ES-I3 (cell line): ENCODE measurements around the gene FAM20A.
"Not testable (repeated sequence)": the region's sequence is repeated elsewhere in the genome, so short reads cannot be mapped to it uniquely, and the experiment has no call there.

ENCODE experiments used
- H3K36me3 ChIP-seq: 2 replicates; pipeline ENCODE4 v1.6.1; 2013; ENCODE audit warnings: mild to moderate bottlenecking, low read length, control low read depth, moderate library complexity; ENCODE audit not compliant: insufficient read depth
- H3K4me1 ChIP-seq: 2 replicates; pipeline ENCODE4 v1.6.1; 2013; ENCODE audit warnings: mild to moderate bottlenecking, control low read depth, low read length; ENCODE audit not compliant: insufficient read depth
- H3K9ac ChIP-seq: 2 replicates; pipeline ENCODE4 v1.6.1; 2013; ENCODE audit warnings: low read depth, mild to moderate bottlenecking, low read length, moderate library complexity
- H3K9me3 ChIP-seq: 2 replicates; pipeline ENCODE4 v1.6.1; 2013; ENCODE audit warnings: mild to moderate bottlenecking, low read length, moderate library complexity; ENCODE audit not compliant: control insufficient read depth, insufficient read depth

The FAM20A gene

DNA sequence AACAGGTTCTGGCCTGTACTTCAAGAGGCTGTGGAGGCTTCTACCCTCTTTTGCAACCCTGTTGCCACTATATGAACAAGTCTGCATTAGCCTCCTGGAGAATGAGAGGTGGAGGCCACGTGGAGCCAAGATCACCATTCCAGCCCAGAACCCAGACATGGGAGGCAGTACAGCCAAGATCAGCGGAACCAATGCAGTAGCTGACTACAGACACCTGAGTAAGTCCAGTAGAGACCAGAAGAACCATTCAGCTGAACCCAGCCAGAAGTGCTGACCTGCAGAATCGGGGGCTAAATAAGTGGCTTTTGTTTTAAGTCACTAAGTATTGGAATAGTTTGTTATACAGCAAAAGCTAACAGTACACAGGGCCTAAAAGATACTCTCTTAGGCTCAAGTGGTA lies 12.1 kb downstream of the FAM20A start:
- no peaks in the 10 kb centered on the region for H3K9me3 ChIP-seq
- peaks cover 11% of the 10 kb centered on the region; the same call in 1 of the 2 replicates for H3K36me3 ChIP-seq
- no peaks in the 10 kb centered on the region for H3K4me1 ChIP-seq
- no peak overlapping the region for H3K9ac ChIP-seq

DNA sequence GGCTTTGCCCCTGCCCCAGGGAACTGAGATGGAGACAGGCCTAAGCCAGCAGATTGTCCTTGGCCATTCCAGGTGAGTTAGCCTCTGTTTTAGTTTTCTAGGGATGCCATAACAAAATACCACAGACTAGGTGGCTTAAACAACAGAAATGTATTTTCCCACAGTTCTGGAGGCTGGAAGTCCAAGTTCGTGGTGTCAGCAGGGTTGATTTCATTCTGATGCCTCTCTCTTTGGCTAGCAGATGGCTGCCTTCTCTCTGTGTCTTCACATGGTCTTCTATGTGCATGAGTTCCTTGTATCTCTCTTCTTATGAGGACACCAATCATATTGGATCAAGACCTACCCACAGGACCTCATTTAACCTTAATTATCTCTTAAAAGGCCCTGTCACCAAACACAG lies 12.8 kb downstream of the FAM20A start:
- Histone ChIP-seq H3K4me1 (no peaks in the 10 kb centered on the region), H3K9me3 (no peaks in the 10 kb centered on the region), H3K36me3 (peaks cover 11% of the 10 kb centered on the region; the same call in 1 of the 2 replicates), H3K9ac (no peak overlapping the region)

- H3K9ac ChIP-seq, result no peak overlapping the region
- H3K4me1 ChIP-seq, result no peaks in the 10 kb centered on the region
- H3K36me3 ChIP-seq, result peaks cover 11% of the 10 kb centered on the region; the same call in 1 of the 2 replicates
- H3K9me3 ChIP-seq, result no peaks in the 10 kb centered on the region
These were observed 13.3 kb downstream of the FAM20A start for GRCh38 chr17:68587847-68588246.

- no peak overlapping the region for H3K9ac ChIP-seq
- H3K9me3 ChIP-seq, result no peaks in the 10 kb centered on the region
- H3K36me3 ChIP-seq, result peaks cover 11% of the 10 kb centered on the region; the same call in 1 of the 2 replicates
- H3K4me1 ChIP-seq, result no peaks in the 10 kb centered on the region
These were observed 14.1 kb downstream of the FAM20A start for GRCh38 chr17:68587026-68587425.

- no peaks in the 10 kb centered on the region for H3K9me3 ChIP-seq
- H3K36me3 ChIP-seq, result peaks cover 11% of the 10 kb centered on the region; the same call in 1 of the 2 replicates
- H3K9ac ChIP-seq, result no peak overlapping the region
- no peaks in the 10 kb centered on the region for H3K4me1 ChIP-seq
These were observed 15.5 kb downstream of the FAM20A start for GRCh38 chr17:68585643-68586042.

- Histone ChIP-seq H3K4me1 (no peaks in the 10 kb centered on the region), H3K9me3 (no peaks in the 10 kb centered on the region), H3K9ac (no peak overlapping the region), H3K36me3 (peaks cover 11% of the 10 kb centered on the region; the same call in 1 of the 2 replicates)
These were observed 16.4 kb downstream of the FAM20A start for GRCh38 chr17:68584581-68585303.

DNA sequence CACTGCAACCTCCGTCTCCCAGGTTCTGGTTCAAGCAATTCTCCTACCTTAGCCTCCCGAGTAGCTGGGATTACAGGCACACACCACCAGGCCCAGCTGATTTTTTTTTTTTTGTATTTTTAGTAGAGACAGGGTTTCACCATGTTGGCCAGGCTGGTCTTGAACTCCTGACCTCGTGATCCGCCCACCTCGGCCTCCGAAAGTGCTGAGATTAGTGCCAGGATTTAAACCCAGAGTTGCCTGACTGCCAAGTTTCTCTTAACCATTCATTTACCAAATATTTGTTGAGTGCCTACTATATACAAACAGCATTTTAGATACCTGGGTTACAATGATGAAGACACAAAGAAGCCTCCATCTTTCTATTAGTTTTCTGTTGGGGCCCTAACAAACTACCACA lies 18.3 kb downstream of the FAM20A start:
- H3K36me3 ChIP-seq, H3K9me3 ChIP-seq, H3K4me1 ChIP-seq, H3K9ac ChIP-seq: not testable (repeated sequence)

- no peak overlapping the region for H3K9ac ChIP-seq
These were observed 19.1 kb downstream of the FAM20A start for GRCh38 chr17:68581863-68582645.

DNA sequence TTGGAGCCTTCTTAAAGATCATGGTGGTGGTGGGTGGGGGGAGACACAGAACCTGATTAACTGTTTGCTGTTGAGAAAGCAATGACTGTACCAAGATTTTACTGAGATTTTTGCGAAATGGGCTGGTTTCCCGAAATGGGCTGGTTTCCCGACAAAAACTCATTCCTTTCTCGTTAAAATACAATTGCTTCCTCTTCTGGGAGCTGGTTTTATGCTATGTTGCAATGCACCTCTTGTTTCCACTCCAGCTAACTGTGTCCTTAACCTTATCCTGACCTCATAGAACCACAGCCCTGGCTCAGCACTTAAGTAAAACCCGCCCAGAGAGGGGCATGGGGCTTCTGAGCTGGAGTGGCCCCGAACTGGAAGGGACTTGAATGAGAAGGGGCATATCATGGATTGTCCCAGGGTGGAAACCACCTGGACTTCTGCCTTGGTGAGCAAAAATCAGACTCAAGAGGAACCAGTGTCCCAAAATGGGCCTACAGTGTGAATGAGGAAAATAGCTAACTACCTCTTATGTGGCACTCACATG lies 20.9 kb downstream of the FAM20A start:
- no peaks in the 10 kb centered on the region for H3K9me3 ChIP-seq
- H3K9ac ChIP-seq, result no peak overlapping the region
- no peaks in the 10 kb centered on the region for H3K4me1 ChIP-seq
- H3K36me3 ChIP-seq, result no peaks in the 10 kb centered on the region

More at GRCh38 chr17:68581863-68582645, 19.1 kb downstream of the FAM20A start:
- no peaks in the 10 kb centered on the region for H3K9me3 ChIP-seq
- no peaks in the 10 kb centered on the region for H3K4me1 ChIP-seq
- no peaks in the 10 kb centered on the region for H3K36me3 ChIP-seq

DNA sequence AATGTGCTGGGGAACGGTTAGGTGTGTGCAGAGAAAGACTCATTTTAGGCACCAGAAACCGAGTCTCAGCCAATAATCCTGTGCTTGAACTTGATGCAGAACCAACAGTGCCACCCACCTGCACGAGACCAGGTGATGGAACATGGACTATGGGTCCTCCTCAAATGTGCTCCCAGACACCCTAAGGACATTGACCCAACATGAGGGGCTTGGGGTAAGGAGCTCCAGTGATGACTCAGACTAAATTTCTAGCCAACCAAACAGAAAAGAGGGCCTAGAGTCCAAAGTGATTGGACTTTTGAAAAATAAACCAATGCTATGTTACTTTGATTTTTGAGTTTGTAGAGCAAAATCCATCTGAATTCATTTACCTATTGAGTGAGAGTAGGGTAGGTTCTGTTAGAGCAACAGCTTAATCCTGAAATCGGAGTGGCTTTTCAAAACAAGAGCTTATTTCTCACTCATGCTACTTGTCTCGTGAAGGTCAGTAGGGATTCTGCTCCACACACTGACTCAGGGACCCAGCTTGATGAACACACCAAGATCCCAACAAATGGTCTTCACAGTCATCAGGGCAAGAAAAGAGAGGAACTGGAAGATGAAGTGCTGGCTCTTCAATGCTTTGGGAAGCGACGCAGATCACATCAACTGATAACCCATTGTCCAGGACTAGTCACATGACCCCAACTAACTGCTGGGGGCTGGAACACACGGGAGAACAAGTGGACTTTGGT lies 21.8 kb downstream of the FAM20A start:
- no peaks in the 10 kb centered on the region for H3K4me1 ChIP-seq
- H3K36me3 ChIP-seq, result no peaks in the 10 kb centered on the region
- no peak overlapping the region for H3K9ac ChIP-seq
- no peaks in the 10 kb centered on the region for H3K9me3 ChIP-seq

- H3K36me3 ChIP-seq, result no peaks in the 10 kb centered on the region
- no peaks in the 10 kb centered on the region for H3K4me1 ChIP-seq
- H3K9ac ChIP-seq, result no peak overlapping the region
- no peaks in the 10 kb centered on the region for H3K9me3 ChIP-seq
These were observed 22.9 kb downstream of the FAM20A start for GRCh38 chr17:68578236-68578635.

GRCh38 chr17:68577497-68577821 lies 23.7 kb downstream of the FAM20A start:
- H3K4me1 ChIP-seq, result no peaks in the 10 kb centered on the region
- no peaks in the 10 kb centered on the region for H3K36me3 ChIP-seq
- H3K9me3 ChIP-seq, result no peaks in the 10 kb centered on the region
- H3K9ac ChIP-seq, result no peak overlapping the region

DNA sequence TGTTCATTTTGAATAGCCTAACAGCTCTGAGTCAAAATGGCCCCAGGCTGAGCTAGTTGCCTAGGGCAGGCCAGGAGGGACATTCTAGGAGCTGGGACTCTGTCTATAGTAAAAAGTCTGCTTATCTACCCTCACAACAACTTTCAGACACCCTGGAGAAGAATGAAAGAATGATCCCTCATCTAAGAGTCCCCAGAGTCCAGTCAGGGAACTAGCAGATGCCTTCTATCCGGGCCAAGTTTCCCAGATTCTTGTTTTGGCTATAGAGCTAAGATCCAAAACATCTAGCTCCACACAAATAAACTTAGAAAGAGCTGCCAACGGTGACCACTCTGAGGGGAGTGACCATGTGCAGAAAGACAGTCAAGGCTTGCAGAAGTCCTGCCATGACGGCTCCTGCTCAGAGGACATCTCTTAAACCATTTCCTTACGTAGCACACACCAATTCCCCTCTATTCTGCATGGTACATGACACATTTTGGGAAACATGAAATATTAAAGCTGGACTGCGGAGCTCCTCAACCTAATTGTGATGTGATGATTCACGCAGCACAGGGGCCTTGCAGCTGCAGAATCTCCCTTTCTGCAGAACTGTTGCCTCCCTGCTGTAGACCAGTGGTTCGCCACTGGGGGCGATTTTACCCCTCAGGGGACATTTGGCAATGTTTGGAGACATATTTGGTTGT lies 24.2 kb downstream of the FAM20A start:
- H3K9ac ChIP-seq, result no peak overlapping the region
- H3K9me3 ChIP-seq, result no peaks in the 10 kb centered on the region
- H3K36me3 ChIP-seq, result no peaks in the 10 kb centered on the region
- no peaks in the 10 kb centered on the region for H3K4me1 ChIP-seq

- no peaks in the 10 kb centered on the region for H3K4me1 ChIP-seq
These were observed 25.0 kb downstream of the FAM20A start for GRCh38 chr17:68576137-68576536.

More at GRCh38 chr17:68576137-68576536, 25.0 kb downstream of the FAM20A start:
- Histone ChIP-seq H3K36me3 (no peaks in the 10 kb centered on the region), H3K9ac (no peak overlapping the region), H3K9me3 (no peaks in the 10 kb centered on the region)
